Neural cell (in vitro differentiated cells): ENCODE measurements around the gene MYO5C.

Experiments used
- TF ChIP-seq, protein P1 (sequence below): fragments of 450-650 bp; IDR thresholded peaks from 2 replicates; pipeline ENCODE4 v1.5.1; 2014; ENCODE audit warnings: antibody characterized with exemption, mild to moderate bottlenecking, moderate library complexity; ENCODE audit not compliant: poor library complexity, severe bottlenecking
- TF ChIP-seq, protein P2 (sequence below): IDR thresholded peaks from 2 replicates; pipeline ENCODE4 v1.6.1; 2012; ENCODE audit warnings: borderline replicate concordance

DNA sequence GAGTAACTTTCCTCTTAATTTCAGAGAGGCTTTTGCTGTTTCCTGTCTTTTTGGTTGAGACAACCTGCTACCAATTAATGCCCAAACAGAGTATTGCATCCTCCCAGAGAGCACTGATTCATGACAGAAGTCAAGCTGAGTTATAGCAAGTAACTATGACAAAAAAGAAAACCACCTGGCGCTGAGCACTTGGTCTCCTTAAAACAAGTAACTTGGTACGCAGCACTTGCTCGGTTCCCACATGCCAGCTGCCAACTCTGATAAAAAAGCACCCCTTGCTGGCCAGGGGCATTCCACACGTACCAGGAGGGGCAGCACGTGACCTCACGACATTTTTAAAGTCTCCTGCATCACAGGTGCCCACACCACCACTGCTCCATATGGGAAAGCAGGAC is 13.5 kb upstream of the MYO5C start:
- TF ChIP-seq, protein P1, sequence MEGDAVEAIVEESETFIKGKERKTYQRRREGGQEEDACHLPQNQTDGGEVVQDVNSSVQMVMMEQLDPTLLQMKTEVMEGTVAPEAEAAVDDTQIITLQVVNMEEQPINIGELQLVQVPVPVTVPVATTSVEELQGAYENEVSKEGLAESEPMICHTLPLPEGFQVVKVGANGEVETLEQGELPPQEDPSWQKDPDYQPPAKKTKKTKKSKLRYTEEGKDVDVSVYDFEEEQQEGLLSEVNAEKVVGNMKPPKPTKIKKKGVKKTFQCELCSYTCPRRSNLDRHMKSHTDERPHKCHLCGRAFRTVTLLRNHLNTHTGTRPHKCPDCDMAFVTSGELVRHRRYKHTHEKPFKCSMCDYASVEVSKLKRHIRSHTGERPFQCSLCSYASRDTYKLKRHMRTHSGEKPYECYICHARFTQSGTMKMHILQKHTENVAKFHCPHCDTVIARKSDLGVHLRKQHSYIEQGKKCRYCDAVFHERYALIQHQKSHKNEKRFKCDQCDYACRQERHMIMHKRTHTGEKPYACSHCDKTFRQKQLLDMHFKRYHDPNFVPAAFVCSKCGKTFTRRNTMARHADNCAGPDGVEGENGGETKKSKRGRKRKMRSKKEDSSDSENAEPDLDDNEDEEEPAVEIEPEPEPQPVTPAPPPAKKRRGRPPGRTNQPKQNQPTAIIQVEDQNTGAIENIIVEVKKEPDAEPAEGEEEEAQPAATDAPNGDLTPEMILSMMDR, result no peak
- TF ChIP-seq, protein P2, sequence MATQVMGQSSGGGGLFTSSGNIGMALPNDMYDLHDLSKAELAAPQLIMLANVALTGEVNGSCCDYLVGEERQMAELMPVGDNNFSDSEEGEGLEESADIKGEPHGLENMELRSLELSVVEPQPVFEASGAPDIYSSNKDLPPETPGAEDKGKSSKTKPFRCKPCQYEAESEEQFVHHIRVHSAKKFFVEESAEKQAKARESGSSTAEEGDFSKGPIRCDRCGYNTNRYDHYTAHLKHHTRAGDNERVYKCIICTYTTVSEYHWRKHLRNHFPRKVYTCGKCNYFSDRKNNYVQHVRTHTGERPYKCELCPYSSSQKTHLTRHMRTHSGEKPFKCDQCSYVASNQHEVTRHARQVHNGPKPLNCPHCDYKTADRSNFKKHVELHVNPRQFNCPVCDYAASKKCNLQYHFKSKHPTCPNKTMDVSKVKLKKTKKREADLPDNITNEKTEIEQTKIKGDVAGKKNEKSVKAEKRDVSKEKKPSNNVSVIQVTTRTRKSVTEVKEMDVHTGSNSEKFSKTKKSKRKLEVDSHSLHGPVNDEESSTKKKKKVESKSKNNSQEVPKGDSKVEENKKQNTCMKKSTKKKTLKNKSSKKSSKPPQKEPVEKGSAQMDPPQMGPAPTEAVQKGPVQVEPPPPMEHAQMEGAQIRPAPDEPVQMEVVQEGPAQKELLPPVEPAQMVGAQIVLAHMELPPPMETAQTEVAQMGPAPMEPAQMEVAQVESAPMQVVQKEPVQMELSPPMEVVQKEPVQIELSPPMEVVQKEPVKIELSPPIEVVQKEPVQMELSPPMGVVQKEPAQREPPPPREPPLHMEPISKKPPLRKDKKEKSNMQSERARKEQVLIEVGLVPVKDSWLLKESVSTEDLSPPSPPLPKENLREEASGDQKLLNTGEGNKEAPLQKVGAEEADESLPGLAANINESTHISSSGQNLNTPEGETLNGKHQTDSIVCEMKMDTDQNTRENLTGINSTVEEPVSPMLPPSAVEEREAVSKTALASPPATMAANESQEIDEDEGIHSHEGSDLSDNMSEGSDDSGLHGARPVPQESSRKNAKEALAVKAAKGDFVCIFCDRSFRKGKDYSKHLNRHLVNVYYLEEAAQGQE, result no peak
